Measurements from ENCODE around the gene CCDC40.
"Not testable (repeated sequence)": the region's sequence is repeated elsewhere in the genome, so short reads cannot be mapped to it uniquely, and the experiment has no call there.

Gene CCDC40

DNA sequence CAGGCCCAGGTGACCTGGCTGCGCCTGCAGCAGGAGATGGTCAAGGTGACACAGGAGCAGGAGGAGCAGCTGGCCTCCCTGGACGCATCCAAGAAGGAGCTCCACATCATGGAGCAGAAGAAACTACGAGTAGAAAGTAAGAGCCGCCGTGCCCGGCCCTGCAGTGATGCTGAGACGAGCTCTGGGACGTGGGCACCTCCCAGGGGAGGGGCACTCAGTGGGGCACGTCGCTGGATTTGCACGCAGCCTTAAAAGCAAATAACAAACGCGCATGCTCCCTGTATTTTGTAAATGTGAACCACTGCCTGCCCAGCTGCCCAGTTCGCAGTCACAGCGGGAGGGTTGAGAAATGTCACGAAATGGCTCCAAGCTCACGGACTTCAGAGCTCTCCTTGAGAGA, 49.6 kb downstream of the CCDC40 start:
- DNase-seq, result peak; percentile 92

DNA sequence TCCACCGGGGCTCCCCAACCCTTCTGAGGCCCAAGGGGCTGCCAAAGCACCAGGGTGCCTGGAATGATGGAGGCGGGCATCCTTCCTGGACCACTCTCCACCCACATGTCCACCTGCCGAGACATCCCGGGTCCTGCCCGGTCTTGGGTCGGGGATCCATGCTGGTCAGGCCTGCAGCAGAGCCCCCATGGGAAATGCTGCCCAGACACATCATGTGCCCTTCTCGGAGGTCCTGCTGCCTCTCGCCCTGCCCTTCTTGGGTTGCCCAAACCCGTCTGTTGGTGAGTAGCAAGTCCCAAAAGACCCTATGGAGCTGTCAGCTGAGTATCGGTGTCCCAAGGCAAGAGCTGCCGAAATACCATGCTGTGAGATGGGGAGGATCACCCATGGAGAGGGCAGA, 50.2 kb downstream of the CCDC40 start:
- no peak for DNase-seq

DNA sequence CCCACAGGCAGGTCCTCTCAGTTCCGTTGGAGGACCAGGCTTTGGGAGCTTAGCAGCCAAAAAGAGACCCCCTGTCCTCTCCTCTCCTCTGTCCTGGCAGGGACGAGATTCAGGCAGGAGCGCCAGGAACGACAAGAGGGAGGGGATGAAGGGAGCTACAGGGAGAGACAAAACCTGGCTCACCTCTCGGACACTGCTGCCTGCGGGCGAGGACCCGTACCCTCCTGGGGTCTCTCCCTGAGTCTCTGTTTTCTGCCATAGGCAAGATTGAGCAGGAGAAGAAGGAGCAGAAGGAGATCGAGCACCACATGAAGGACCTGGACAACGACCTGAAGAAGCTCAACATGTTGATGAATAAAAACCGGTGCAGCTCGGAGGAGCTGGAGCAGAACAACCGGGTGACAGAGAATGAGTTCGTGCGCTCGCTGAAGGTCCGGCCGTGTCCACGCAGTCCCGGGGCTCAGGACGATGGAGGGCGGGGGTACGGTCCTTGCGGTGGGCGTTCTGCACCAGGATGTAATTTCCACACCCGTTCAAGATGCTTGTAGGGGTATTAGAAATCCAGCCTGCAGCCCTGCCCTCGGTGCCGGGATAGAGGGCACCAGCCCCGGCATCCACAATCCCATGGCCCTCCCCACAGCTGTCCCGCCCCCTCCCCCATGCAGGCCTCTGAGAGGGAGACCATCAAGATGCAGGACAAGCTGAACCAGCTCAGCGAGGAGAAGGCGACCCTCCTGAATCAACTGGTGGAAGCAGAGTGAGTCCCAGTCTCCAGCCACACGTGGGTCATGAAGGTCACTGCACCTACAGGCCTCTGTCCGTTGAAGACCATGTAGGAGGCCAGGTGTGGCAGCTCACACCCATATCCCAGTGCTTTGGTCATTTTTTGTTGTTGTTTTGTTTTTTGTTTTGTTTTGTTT, 51.2 kb downstream of the CCDC40 start:
- DNase-seq, result no peak

DNA sequence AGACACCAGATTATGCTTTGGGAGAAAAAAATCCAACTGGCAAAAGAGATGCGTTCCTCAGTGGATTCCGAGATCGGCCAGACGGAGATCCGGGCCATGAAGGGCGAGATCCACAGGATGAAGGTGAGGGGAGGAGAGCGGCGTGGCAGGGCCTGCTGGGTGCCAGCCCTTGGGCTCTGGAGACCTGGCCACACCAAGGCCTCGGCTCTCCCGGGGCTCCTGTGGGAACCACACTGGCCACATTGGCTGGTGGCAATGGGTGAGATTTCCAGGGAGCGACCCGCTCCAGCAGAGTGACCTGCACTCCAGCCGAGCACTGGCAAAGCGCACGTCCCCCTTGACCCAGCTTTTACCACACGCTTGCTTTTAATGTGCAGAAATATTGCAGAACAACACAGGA, 53.3 kb downstream of the CCDC40 start:
- DNase-seq, result no peak

DNA sequence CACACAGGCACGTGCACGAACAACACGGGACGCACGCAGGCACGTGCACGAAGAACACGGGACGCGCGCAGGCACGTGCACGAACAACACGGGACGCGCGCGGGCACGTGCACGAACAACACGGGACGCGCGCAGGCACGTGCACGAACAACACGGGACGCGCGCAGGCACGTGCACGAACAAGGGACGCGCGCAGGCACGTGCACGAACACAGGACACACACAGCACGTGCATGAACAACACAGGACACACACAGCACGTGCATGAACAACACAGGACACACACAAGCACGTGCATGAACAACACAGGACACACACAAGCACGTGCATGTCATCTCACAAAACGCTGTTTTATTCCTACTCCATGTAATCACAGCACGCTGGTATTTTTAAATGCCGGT, 53.7 kb downstream of the CCDC40 start:
- DNase-seq, result not testable (repeated sequence)

DNA sequence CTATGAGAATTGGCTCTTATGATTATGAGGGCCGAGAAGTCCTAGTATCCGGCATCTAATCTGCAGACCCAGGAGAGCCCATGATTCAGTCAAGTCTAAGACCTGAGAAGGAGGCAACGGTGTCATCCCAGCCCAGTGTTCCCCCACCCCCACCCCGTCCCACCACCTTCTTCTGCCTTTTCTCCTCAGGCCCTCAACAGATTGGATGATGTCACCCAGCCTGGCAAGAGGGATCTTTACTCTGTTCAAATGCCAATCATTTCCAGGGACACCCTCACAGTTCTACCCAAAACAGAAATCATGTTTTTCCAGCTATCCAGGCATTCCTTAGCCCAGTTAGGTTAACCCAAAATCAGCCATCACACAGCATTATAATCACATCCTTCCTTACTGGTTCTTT, 54.9 kb downstream of the CCDC40 start:
- DNase-seq, result no peak

DNA sequence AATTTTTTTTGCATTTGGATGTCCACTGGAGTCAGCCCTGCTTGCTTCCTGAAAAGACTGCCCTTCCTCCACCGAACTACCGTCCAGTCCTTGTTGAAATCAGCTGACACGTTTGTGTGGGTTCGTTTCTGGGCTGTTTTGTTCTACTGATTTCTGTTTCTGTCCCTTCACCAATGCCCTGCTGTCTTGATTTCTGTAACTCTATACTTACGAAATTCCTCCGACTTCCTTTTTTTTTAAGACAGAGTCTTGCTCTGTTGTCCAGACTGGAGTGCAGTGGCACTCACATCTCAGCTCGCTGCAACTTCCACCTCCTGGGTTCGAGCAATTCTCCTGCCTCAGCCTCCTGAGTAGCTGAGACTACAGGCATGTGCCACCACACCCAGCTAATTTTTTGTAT, 56.5 kb downstream of the CCDC40 start:
- no peak for DNase-seq

DNA sequence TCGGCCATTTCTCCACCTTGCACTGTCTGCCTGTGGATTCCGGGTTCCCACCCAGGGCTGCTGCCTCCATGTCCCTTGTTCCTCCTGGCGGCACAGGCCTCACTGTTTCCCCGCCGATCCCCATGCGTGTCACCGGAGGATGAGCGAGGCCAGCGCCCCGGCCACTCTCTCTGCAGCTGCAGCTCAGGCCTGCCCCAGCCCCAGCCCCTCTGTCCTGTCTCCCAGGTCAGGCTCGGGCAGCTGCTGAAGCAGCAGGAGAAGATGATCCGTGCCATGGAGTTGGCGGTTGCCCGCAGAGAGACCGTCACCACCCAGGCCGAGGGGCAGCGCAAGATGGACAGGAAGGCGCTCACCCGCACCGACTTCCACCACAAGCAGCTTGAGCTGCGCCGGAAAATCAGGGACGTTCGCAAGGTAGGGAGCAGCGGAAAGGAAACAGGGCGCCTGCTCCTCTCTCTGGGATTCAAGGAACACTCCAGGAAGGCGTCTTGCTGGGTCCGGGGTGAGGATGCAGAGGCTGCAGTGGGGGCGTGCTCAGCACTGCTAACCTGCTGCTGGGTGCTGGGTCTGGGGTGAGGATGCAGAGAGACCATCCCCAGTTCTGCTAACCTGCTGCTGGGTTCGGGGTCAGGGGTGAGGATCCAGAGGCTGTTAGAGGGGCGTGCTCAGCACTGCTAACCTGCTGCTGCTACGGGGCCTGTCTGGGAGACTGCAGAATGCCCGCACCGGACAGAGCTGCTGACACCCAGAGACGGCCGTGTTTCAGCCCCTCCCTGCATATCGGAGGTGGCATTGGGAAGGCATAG, 58.8 kb downstream of the CCDC40 start:
- no peak for DNase-seq

DNA sequence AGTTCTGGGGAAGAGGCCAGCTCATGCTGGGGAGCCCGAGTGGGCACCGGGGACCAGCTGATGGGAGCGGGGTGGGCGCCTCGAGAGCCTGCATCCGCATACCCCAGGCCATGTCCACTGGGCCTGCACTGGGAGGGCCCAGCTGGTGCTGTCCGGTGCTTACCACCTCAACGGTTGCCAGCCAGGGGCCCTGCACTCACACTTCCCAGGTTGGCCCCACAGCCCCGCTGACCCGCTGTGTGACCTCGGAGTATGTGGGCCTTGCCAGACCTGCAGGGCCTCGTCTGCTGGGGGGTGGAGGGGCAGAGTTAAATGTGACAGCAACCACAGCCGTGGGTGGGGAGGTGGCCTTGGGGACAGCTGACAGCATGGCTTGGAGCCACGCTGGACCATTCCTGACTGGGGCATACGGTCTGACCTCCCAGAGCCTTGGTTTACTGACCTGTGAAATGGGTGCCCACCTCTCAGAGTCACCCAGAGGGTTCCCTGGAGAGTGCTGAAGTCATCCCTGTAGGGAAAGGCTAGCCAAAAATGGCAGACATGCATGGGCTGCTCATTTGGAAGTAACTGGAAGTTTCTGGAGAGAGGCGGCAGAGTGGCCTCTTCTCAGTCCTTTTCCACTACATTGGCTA, 59.5 kb downstream of the CCDC40 start:
- no peak for DNase-seq

DNA sequence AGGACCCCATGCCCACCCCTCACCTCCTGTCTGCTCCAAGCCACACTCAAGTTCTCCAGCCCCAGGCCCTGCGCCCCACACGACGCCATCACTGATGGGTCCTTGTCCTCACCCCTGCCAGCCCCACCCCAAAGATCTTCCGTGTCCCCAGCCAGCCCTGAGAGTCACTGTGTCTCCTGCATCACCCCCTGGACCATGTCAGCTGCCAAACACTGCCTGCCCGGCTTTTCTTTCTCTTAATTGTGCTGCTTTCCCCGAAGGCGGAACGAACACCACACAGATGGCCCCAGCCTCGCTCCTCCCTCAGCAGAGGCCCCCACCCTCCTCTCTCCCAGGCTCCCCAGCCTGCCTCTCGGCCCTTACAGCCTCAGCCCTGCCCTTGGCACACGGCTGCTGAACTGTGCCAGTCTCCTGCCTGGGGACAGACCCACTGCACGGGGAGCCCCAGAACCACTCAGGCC, 60.1 kb downstream of the CCDC40 start:
- no peak for DNase-seq

DNA sequence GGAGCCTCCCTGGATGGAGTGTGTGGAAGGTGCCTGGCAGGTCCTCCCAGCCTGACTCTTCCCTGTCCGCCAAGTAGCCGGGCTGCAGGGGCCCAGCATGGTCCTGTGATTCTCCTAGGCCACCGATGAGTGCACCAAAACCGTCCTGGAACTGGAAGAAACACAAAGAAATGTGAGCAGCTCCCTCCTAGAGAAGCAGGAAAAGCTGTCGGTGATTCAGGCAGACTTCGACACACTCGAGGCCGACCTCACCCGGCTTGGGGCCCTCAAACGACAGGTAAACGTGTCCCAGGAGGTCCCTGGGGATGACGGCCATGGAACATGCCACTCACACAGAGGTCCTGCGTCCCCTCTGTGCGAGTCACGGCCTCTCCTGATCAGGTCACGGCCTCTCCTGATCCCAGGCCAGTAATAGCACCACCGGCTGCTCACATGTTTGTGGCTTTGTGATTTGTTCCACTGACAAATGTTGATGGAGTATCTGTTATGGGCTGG, 60.7 kb downstream of the CCDC40 start:
- DNase-seq, result no peak

DNA sequence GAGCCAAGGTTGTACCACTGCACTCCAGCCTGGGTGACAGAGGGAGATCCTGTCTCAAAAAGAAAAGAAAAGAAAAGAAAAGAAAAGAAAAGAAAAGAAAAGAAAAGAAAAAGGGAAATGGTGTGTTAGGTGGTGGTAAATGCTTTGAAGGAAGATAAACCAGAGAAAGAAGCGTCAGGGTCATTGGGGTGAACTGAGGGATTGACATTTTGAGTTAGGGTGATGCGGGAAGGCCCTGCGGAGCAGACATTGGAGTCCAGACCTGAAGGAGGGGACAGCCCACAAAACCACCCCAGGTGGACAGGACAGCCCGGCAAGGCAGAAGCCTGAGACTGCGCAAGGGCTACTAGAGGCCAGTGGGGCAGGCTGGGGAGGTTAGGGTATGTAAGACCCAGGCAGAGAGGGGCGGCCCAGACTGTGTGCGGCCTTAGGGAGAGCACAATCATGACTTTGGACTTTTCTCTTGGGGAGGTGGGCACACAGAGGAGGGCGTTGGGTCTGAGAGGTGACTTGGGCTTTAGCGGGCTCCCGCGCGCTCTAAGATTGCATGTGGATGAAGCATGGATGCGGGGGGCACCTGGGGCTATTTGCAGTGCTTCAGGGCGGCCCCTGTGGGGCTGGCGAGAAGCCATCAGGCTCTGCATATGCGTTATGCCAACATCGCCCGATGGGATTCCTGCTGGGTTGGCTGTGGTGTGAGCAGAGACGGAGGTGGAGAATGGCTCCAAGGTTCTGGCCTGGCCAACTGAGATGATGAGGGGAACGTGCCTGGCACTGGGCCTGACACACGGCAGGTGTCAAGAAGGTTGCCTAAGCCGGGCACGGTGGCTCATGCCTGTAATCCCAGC, 61.6 kb downstream of the CCDC40 start:
- DNase-seq, result no peak

DNA sequence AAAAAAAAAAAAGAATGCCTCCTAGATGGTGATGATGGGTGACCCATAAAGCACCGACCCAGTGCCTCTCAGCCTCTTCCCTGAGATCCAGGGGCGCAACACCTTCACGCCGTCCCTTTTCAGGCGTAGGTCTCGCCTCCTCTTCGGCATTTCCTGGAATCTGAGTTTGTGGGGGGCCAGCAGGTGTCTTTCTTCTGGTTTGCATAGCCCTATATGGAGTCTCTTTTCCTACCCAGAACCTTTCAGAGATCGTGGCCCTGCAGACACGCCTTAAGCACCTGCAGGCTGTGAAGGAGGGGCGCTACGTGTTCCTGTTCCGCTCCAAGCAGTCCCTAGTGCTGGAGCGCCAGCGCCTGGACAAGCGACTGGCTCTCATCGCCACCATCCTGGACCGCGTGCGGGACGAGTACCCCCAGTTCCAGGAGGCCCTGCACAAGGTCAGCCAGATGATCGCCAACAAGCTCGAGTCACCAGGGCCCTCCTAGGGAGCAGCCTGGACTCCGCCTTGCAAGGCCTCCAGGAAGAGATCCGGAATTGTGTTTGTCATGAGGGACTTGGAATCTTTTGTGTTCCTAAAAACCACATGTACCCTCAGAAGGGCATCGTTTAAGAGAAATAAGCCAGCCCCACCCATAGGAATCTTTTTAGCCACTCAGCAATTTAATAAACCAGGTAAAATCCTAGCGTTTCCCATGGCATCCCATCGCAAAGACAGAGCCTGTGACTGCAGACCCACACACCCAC, 63.0 kb downstream of the CCDC40 start:
- DNase-seq, result no peak

DNA sequence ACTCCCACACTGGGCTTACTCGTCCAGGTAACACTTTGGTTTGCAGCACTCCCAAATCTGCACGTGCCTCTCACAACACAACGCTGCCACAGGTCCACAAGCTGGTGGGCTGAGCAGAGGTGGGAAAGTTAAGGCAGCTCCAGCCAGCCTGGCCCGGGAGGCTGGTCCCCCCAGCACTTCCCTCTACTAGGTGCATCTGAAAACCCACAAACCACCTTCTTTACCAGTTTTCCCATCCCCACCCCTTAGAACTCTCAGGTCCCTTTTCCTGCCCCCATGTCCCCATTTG, 63.5 kb downstream of the CCDC40 start:
- no peak for DNase-seq

DNA sequence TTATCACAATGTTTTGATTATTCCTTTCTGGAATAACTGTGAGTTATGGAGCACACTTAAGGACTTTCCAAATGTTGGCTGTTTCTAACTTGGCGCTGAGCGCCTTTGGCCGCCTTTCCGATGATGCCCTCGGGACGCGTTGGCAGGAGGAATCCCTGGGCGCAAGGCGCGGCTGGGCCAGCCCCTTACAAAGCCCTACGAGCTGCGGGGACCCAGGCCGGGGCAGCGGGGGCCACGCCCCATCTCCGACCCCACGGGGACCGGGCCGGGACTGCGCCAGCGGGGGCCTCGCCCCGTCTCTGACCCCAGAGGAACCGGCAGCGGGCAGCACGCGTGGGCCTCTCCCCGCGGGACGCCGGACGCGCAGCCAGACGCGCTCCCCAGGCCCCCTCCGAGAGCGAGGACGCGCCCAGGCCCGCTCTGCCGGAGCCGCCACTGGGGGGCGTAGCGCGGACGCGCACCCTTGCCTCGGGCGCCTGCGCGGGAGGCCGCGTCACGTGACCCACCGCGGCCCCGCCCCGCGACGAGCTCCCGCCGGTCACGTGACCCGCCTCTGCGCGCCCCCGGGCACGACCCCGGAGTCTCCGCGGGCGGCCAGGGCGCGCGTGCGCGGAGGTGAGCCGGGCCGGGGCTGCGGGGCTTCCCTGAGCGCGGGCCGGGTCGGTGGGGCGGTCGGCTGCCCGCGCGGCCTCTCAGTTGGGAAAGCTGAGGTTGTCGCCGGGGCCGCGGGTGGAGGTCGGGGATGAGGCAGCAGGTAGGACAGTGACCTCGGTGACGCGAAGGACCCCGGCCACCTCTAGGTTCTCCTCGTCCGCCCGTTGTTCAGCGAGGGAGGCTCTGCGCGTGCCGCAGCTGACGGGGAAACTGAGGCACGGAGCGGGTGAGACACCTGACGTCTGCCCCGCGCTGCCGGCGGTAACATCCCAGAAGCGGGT, 64.8 kb downstream of the CCDC40 start, which contains the start of gene GAA:
TSS of gene GAA (plus strand) at position 571 of the 935 bp plus-strand sequence. CDS start 3,006 bp downstream, outside the sequence.
- peak; percentile 93 for DNase-seq

DNA sequence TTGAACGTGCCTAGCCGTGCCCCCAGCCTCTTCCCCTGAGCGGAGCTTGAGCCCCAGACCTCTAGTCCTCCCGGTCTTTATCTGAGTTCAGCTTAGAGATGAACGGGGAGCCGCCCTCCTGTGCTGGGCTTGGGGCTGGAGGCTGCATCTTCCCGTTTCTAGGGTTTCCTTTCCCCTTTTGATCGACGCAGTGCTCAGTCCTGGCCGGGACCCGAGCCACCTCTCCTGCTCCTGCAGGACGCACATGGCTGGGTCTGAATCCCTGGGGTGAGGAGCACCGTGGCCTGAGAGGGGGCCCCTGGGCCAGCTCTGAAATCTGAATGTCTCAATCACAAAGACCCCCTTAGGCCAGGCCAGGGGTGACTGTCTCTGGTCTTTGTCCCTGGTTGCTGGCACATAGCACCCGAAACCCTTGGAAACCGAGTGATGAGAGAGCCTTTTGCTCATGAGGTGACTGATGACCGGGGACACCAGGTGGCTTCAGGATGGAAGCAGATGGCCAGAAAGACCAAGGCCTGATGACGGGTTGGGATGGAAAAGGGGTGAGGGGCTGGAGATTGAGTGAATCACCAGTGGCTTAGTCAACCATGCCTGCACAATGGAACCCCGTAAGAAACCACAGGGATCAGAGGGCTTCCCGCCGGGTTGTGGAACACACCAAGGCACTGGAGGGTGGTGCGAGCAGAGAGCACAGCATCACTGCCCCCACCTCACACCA, 65.7 kb downstream of the CCDC40 start:
- DNase-seq, result peak; percentile 76

DNA sequence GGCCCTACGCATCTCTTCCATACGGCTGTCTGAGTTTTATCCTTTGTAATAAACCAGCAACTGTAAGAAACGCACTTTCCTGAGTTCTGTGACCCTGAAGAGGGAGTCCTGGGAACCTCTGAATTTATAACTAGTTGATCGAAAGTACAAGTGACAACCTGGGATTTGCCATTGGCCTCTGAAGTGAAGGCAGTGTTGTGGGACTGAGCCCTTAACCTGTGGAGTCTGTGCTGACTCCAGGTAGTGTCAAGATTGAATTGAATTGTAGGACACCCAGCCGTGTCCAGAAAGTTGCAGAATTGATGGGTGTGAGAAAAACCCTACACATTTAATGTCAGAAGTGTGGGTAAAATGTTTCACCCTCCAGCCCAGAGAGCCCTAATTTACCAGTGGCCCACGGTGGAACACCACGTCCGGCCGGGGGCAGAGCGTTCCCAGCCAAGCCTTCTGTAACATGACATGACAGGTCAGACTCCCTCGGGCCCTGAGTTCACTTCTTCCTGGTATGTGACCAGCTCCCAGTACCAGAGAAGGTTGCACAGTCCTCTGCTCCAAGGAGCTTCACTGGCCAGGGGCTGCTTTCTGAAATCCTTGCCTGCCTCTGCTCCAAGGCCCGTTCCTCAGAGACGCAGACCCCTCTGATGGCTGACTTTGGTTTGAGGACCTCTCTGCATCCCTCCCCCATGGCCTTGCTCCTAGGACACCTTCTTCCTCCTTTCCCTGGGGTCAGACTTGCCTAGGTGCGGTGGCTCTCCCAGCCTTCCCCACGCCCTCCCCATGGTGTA, 66.4 kb downstream of the CCDC40 start:
- no peak for DNase-seq

DNA sequence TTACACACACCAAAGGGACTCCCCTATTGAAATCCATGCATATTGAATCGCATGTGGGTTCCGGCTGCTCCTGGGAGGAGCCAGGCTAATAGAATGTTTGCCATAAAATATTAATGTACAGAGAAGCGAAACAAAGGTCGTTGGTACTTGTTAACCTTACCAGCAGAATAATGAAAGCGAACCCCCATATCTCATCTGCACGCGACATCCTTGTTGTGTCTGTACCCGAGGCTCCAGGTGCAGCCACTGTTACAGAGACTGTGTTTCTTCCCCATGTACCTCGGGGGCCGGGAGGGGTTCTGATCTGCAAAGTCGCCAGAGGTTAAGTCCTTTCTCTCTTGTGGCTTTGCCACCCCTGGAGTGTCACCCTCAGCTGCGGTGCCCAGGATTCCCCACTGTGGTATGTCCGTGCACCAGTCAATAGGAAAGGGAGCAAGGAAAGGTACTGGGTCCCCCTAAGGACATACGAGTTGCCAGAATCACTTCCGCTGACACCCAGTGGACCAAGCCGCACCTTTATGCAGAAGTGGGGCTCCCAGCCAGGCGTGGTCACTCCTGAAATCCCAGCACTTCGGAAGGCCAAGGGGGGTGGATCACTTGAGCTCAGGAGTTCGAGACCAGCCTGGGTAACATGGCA, 67.1 kb downstream of the CCDC40 start:
- no peak for DNase-seq

Data from DMS53 (cell line).